Breast epithelium (tissue), 4 donors: ENCODE measurements around the gene CYP26C1. TPM values are rescaled to one million over a fixed set of nuclear protein-coding genes. Genes with fewer than 3 reads are reported as not detected.

Experiments
- DNase-seq, 2 donors: peaks; one replicate each; pipeline ENCODE4 v3.0.0-alpha.2; 2019; ENCODE audit warnings: low spot score in 2 of 2
- H3K27ac ChIP-seq, 2 donors: fragments of 200-600 bp; sonication (generic) in 1 of 2; one replicate each; pipeline ENCODE4 v1.5.1; 2016 to 2019; ENCODE audit warnings: mild to moderate bottlenecking in 1 of 2
- H3K27me3 ChIP-seq, 2 donors: fragments of 200-600 bp; sonication (generic) in 1 of 2; one replicate each; pipeline versions ENCODE4 v1.5.1 to v1.6.0; 2017 to 2019; ENCODE audit warnings: control low read depth in 1 of 2, mild to moderate bottlenecking in 1 of 2
- H3K36me3 ChIP-seq: fragments of 200-600 bp; one replicate; pipeline ENCODE4 v1.5.1; 2019
- H3K4me1 ChIP-seq, 2 donors: fragments of 200-600 bp; sonication (generic); one replicate each; pipeline ENCODE4 v1.5.1; 2016 to 2019; ENCODE audit warnings: control low read depth in 1 of 2
- H3K4me3 ChIP-seq, 3 donors: fragments of 200-600 bp; sonication (generic); 1 replicate in 2 of 3; 2 replicates in 1 of 3; pipeline ENCODE4 v1.5.1; 2016 to 2019; ENCODE audit warnings: mild to moderate bottlenecking in 3 of 3, moderate library complexity in 2 of 3
- H3K9me3 ChIP-seq, 2 donors: fragments of 200-600 bp; sonication (generic) in 1 of 2; one replicate each; pipeline ENCODE4 v1.5.1; 2016 to 2019; ENCODE audit warnings: control low read depth in 1 of 2
- POLR2A ChIP-seq: fragments of 450-650 bp; IDR thresholded peaks from one replicate; pipeline ENCODE4 v1.6.1; 2016; ENCODE audit warnings: antibody characterized with exemption, mild to moderate bottlenecking, moderate library complexity
- POLR2AphosphoS5 ChIP-seq, 3 donors: sonication (generic); formaldehyde crosslinking; IDR thresholded peaks; one replicate each; pipeline ENCODE4 v1.6.1; 2017; ENCODE audit warnings: antibody characterized with exemption in 3 of 3
- intact Hi-C: fragments of 100-400 bp; cut with DNase I; formaldehyde crosslinking; loops from one replicate; pipeline ENCODE4 v1.15.1; 2023; ENCODE audit warnings: low total_unique reads
- total RNA-seq, 3 donors: library from RNA; depleted of rRNA; stranded (reverse); fragments of >200 nt; gene quantifications; one replicate each; pipeline ENCODE4 v1.1.0, GENCODE V29; 2016
- TF ChIP-seq, protein P1 (sequence below), 3 donors: fragments of 450-650 bp; IDR thresholded peaks; one replicate each; pipeline ENCODE4 v1.5.1; 2016 to 2017; ENCODE audit warnings: antibody characterized with exemption in 3 of 3, mild to moderate bottlenecking in 3 of 3, moderate library complexity in 3 of 3

Gene CYP26C1, protein sequence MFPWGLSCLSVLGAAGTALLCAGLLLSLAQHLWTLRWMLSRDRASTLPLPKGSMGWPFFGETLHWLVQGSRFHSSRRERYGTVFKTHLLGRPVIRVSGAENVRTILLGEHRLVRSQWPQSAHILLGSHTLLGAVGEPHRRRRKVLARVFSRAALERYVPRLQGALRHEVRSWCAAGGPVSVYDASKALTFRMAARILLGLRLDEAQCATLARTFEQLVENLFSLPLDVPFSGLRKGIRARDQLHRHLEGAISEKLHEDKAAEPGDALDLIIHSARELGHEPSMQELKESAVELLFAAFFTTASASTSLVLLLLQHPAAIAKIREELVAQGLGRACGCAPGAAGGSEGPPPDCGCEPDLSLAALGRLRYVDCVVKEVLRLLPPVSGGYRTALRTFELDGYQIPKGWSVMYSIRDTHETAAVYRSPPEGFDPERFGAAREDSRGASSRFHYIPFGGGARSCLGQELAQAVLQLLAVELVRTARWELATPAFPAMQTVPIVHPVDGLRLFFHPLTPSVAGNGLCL
- total RNA-seq, result under 1 TPM in 2 of 3 donors, not detected in 1; 0.15 to 0.16 TPM

DNA sequence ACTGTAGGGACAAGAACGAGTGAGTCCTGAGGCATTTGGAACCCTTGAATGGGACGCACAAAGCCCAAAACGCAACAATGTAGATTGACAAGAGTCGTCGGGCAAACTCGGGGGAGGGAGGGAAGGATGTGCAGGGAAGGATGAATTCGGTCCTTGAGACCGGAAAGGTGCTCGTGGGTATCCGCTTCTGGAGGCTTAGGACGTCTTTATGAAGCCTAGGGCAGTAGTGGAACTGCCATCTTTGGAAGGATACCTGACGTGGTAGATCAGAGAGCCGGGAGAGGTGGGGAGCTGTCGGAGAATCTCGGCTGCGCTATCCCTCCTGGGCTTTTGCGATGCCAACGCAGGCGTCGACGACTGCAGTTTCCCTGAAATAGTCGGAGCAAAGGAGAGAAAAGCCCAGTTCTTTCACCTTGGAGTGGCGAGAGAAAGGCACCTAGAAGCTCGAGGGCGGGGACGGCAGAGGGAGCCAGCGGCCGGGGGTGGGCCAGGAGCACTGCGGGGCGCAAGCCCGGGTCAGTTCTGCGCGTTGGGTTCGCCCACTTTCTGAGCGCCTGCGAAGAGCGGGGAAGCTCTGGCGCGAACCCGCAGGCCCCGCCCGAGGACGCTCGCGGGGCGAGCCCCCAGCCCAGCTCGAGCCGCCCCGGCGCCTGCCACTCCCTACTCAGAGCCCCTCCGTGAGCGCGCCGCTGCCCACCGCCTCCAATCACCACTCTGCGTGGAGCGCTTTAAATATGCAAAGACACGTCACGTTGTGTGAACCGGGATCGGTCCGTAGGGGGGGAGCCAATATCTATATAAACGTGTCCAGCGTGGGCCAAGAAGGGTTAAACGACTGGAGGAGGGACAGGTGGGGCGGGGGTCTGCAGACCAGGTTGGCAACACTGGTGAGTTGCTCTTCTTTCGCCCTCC, at the start of gene CYP26C1:
Gene CYP26C1 (plus strand): TSS at position 824 of the 912 bp plus-strand sequence. CDS start 466 bp downstream, outside the sequence.
- no peak for DNase-seq
- TF ChIP-seq POLR2AphosphoS5 (IDR thresholded peaks at IDR 0.05) (no peak), POLR2A (no peak)
- TF ChIP-seq, protein P1, sequence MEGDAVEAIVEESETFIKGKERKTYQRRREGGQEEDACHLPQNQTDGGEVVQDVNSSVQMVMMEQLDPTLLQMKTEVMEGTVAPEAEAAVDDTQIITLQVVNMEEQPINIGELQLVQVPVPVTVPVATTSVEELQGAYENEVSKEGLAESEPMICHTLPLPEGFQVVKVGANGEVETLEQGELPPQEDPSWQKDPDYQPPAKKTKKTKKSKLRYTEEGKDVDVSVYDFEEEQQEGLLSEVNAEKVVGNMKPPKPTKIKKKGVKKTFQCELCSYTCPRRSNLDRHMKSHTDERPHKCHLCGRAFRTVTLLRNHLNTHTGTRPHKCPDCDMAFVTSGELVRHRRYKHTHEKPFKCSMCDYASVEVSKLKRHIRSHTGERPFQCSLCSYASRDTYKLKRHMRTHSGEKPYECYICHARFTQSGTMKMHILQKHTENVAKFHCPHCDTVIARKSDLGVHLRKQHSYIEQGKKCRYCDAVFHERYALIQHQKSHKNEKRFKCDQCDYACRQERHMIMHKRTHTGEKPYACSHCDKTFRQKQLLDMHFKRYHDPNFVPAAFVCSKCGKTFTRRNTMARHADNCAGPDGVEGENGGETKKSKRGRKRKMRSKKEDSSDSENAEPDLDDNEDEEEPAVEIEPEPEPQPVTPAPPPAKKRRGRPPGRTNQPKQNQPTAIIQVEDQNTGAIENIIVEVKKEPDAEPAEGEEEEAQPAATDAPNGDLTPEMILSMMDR (IDR thresholded peaks at IDR 0.05), result no peak
- peaks cover 3 to 50% of the 10 kb centered on the region in 2 donors for H3K27me3 ChIP-seq
- intact Hi-C loops, result no loop called here
- H3K4me1 ChIP-seq, result peaks cover 0 to 5% of the 10 kb centered on the region in 2 donors
- H3K4me3 ChIP-seq, result no peak within 1 kb of the TSS
- H3K36me3 ChIP-seq, result no peaks in the 10 kb centered on the region
- H3K27ac ChIP-seq, result no peak within 1 kb of the TSS
- H3K9me3 ChIP-seq, result no peaks in the 10 kb centered on the region

DNA sequence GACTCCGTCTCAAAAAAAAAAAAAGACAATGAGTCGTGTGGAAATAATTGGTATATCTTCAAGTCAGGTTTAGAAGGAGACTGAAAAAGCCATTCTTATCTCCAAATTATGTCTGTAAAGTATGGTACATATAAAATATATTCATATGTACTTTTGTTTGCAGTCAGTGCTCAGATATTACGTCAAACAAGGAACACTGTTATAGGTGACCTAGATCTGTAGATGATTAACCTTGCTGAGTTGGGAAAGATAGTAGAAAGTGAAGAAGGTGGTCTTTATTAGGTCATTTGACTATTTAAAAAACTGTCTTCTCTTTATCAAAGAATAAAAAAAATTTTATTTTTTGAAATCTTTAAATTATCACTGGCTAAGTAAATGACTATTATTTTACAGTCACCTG, 44.9 kb upstream of the CYP26C1 start:
- H3K27me3 ChIP-seq, result no peaks in the 10 kb centered on the region
- no peak overlapping the region for H3K27ac ChIP-seq
- TF ChIP-seq POLR2AphosphoS5 (IDR thresholded peaks at IDR 0.05), result no peak
- TF ChIP-seq, protein P1 (IDR thresholded peaks at IDR 0.05), result no peak
- no peak for TF ChIP-seq POLR2A
- no peaks in the 10 kb centered on the region for H3K4me1 ChIP-seq
- H3K36me3 ChIP-seq, result no peaks in the 10 kb centered on the region
- no peak for DNase-seq
- H3K4me3 ChIP-seq, result no peak overlapping the region
- H3K9me3 ChIP-seq, result no peaks in the 10 kb centered on the region
- intact Hi-C loops, result no loop called here

DNA sequence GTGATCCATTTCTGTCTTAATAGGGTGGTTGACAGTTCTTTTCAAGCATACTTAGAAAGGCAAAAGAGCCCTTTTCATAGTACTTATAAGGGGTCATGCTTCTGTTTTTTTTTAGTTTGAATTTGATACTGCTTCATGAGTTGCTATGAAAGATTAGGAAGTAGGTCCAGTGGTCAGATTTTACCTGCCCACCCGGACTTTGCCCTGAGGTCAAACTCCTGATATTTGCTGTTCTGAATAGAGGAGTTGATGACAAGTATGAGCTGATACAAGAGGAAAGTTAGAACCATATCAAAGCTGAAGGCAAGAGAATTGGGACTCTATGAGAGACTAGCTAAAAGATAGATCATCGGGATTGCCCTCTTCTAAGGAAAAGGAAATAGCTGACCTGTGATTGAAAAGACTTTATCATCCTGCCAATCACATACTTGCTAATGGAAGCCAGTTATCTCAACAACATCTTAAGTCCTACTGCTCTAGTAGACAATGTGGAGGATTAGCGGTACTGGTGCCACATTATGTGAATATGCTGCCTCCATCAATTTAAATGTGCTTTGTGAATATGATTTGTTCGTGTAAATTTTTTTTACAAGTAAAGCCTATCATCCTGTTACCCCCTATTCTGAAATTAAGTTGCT, 37.5 kb upstream of the CYP26C1 start:
- Histone ChIP-seq H3K27me3 (no peaks in the 10 kb centered on the region), H3K9me3 (no peaks in the 10 kb centered on the region), H3K36me3 (no peaks in the 10 kb centered on the region), H3K4me1 (no peaks in the 10 kb centered on the region), H3K27ac (no peak overlapping the region), H3K4me3 (no peak overlapping the region)
- TF ChIP-seq POLR2A (no peak), POLR2AphosphoS5 (IDR thresholded peaks at IDR 0.05) (no peak)
- TF ChIP-seq, protein P1 (IDR thresholded peaks at IDR 0.05), result no peak
- DNase-seq, result no peak
- intact Hi-C loops, result no loop called here

- no peak overlapping the region for H3K4me3 ChIP-seq
- no peaks in the 10 kb centered on the region for H3K27me3 ChIP-seq
- no peak overlapping the region for H3K27ac ChIP-seq
- no peaks in the 10 kb centered on the region for H3K4me1 ChIP-seq
- H3K36me3 ChIP-seq, result no peaks in the 10 kb centered on the region
- no peaks in the 10 kb centered on the region for H3K9me3 ChIP-seq
- no peak for DNase-seq
- TF ChIP-seq, protein P1 (IDR thresholded peaks at IDR 0.05), result no peak
- no peak for TF ChIP-seq POLR2A
- no peak for TF ChIP-seq POLR2AphosphoS5 (IDR thresholded peaks at IDR 0.05)
- intact Hi-C loops, result no loop called here
Observed at GRCh38 chr10:93026072-93026471, 34.5 kb upstream of the CYP26C1 start.
